Suprapubic skin (tissue), 4 donors: ENCODE measurements around the gene RNF38. TPM values are rescaled to one million over a fixed set of nuclear protein-coding genes. Genes with fewer than 3 reads are reported as not detected.
"Not testable (repeated sequence)": the region's sequence is repeated elsewhere in the genome, so short reads cannot be mapped to it uniquely, and the experiment has no call there.

Experiments used
- DNase-seq, 2 donors: peaks; one replicate each; pipeline ENCODE4 v3.0.0-alpha.2; 2019; ENCODE audit warnings: low spot score in 2 of 2
- H3K27ac ChIP-seq: fragments of 200-600 bp; sonication (generic); one replicate; pipeline ENCODE4 v1.5.1; 2019
- H3K27me3 ChIP-seq: fragments of 200-600 bp; sonication (generic); one replicate; pipeline ENCODE4 v1.5.1; 2019
- H3K36me3 ChIP-seq: fragments of 200-600 bp; sonication (generic); one replicate; pipeline ENCODE4 v1.5.1; 2019
- H3K4me1 ChIP-seq: fragments of 200-600 bp; sonication (generic); one replicate; pipeline ENCODE4 v1.5.1; 2019
- H3K4me3 ChIP-seq: fragments of 200-600 bp; sonication (generic); one replicate; pipeline ENCODE4 v1.5.1; 2019; ENCODE audit warnings: mild to moderate bottlenecking
- H3K9me3 ChIP-seq: fragments of 200-600 bp; sonication (generic); one replicate; pipeline ENCODE4 v1.5.1; 2019
- EP300 ChIP-seq: sonication (generic); formaldehyde crosslinking; IDR thresholded peaks from one replicate; pipeline ENCODE4 v1.6.1; 2017; ENCODE audit warnings: antibody characterized with exemption
- POLR2A ChIP-seq, 2 donors: fragments of 450-650 bp; IDR thresholded peaks; one replicate each; pipeline ENCODE4 v1.6.1; 2017; ENCODE audit warnings: antibody characterized with exemption in 2 of 2, mild to moderate bottlenecking in 2 of 2, moderate library complexity in 2 of 2
- POLR2AphosphoS5 ChIP-seq, 3 donors: sonication (generic); formaldehyde crosslinking; IDR thresholded peaks; one replicate each; pipeline ENCODE4 v1.6.1; 2017; ENCODE audit warnings: antibody characterized with exemption in 3 of 3
- WGBS: methylation state at CpG from one replicate; pipeline ENCODE4 v1.1.5; 2018; 5-methylcytosine and 5-hydroxymethylcytosine counted together
- total RNA-seq, 4 donors: library from RNA; depleted of rRNA; stranded (reverse); fragments of >200 nt; gene quantifications; one replicate each; pipeline ENCODE4 v1.1.0, GENCODE V29; 2016
- TF ChIP-seq, protein P1 (sequence below), 2 donors: fragments of 200-600 bp in 1 of 2; fragments of 450-650 bp in 1 of 2; sonication (generic) in 1 of 2; IDR thresholded peaks; one replicate each; pipeline ENCODE4 v1.5.1; 2016 to 2019; ENCODE audit warnings: antibody characterized with exemption in 2 of 2, mild to moderate bottlenecking in 1 of 2, moderate library complexity in 1 of 2

RNF38 gene
- total RNA-seq, 4 donors from 2014 or later: 20.6 to 43.9 (median 28.1) TPM

DNA sequence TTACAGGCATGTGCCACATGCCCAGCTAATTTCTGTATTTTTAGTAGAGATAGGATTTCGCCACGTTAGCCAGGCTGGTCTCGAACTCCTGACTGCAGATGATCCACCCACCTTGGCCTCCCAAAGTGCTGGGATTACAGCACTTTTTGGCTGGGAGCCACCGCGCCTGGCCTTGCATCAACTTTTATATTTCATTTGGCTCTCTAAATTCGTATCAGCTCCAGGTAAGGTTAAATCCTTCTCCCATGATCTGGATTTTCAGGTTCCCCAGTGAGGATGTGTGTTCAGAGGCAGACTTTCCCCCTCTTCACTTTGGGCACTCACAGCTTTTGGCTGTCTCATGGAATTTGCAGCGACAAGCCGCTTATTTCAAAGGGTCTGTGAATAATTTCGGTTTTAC is 16.8 kb upstream of the RNF38 start:
- H3K4me3 ChIP-seq: no peak overlapping the region
- DNase-seq: no peak
- H3K4me1 ChIP-seq: peaks cover 16% of the 10 kb centered on the region
- H3K9me3 ChIP-seq: no peaks in the 10 kb centered on the region
- TF ChIP-seq POLR2AphosphoS5 (IDR thresholded peaks at IDR 0.05): no peak
- TF ChIP-seq, protein P1, sequence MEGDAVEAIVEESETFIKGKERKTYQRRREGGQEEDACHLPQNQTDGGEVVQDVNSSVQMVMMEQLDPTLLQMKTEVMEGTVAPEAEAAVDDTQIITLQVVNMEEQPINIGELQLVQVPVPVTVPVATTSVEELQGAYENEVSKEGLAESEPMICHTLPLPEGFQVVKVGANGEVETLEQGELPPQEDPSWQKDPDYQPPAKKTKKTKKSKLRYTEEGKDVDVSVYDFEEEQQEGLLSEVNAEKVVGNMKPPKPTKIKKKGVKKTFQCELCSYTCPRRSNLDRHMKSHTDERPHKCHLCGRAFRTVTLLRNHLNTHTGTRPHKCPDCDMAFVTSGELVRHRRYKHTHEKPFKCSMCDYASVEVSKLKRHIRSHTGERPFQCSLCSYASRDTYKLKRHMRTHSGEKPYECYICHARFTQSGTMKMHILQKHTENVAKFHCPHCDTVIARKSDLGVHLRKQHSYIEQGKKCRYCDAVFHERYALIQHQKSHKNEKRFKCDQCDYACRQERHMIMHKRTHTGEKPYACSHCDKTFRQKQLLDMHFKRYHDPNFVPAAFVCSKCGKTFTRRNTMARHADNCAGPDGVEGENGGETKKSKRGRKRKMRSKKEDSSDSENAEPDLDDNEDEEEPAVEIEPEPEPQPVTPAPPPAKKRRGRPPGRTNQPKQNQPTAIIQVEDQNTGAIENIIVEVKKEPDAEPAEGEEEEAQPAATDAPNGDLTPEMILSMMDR (IDR thresholded peaks at IDR 0.05): no peak
- no peak for TF ChIP-seq POLR2A (IDR thresholded peaks at IDR 0.05)
- TF ChIP-seq EP300: no peak
- WGBS: 83% methylated on average over 9 of the region's 9 CpGs
- H3K27ac ChIP-seq: no peak overlapping the region
- no peaks in the 10 kb centered on the region for H3K36me3 ChIP-seq
- no peaks in the 10 kb centered on the region for H3K27me3 ChIP-seq

DNA sequence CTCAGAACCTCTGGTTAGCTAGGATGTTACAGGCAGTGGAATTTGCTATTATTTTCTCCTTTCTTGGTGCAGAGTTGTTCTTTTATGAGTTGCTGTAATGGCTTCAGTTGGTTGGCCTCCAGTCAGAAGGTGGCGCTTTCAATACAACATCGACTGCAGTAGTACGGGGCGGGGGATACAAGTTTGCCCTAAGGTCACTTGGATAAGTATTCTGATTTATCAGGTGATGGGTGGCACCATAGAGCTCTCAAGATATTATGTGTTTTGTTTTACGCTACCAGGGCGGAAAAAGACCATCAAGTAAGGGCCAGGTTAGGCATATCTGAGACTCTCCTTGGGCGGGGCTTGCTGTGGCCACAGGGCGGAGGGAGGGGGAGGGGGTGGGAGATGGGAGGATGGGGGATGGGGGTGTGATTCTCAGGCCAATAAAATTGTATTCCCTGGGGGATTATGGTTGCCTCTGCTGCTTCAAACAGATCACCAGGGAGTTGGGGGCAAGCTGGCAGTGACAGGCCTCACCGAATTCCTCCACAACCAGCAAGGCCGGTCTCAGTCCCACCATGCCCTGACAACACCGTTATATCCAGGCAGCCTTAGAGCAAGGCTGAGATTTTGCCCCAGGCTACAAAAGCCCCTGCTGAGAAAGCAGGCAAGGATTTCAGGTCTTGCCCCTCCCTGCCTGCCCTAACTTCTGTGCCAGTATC is 15.9 kb upstream of the RNF38 start:
- H3K27ac ChIP-seq: no peak overlapping the region
- DNase-seq: no peak
- peaks cover 16% of the 10 kb centered on the region for H3K4me1 ChIP-seq
- WGBS: 84% methylated on average over 10 of the region's 11 CpGs
- no peak for TF ChIP-seq POLR2A (IDR thresholded peaks at IDR 0.05)
- TF ChIP-seq EP300: no peak
- TF ChIP-seq POLR2AphosphoS5 (IDR thresholded peaks at IDR 0.05): no peak
- TF ChIP-seq, protein P1 (IDR thresholded peaks at IDR 0.05): no peak
- H3K4me3 ChIP-seq: no peak overlapping the region
- no peaks in the 10 kb centered on the region for H3K27me3 ChIP-seq
- no peaks in the 10 kb centered on the region for H3K36me3 ChIP-seq
- H3K9me3 ChIP-seq: no peaks in the 10 kb centered on the region

DNA sequence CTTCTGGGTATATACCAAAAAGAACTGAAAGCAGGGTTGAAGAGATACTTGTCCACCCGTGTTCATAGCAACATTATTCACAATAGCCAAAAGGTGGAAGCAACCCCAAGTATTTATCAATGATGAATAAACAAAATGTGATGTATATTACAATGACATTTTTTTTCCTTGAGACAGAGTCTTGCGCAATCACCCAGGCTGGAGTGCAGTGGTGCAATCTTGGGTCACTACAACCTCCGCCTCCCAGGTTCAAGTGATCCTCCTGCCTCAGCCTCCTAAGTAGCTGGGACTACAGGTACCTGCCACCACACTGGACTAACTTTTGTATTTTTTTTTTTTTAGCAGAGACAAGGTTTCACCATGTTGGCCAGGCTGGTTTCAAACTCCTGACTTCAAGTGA is 11.3 kb upstream of the RNF38 start:
- H3K4me1 ChIP-seq: peaks cover 11% of the 10 kb centered on the region
- not testable (repeated sequence) for DNase-seq, H3K4me3 ChIP-seq, H3K27ac ChIP-seq, H3K36me3 ChIP-seq, H3K27me3 ChIP-seq, H3K9me3 ChIP-seq
- 91% methylated on average over 3 of the region's 3 CpGs for WGBS

DNA sequence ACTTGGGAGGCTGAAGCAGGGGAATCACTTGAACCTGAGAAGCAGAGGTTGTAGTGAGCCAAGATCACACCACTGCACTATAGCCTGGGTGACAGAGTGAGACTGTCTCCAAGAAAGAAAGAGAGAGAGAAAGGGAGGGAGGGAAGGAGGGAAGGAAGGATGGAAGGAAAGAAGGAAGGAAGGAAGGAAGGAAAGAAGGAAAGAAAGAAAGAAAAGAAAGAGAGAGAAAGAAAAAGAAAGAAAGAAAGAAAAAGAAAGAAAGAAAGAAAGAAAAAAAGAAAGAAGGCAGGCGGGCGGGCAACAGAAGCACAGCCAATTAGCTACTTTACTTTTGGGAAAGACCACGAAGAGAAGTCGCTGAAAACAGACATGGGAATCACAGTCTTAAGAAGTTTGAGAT is 9.0 kb upstream of the RNF38 start:
- not testable (repeated sequence) for H3K9me3 ChIP-seq, H3K27ac ChIP-seq, DNase-seq, H3K27me3 ChIP-seq, H3K4me3 ChIP-seq, H3K36me3 ChIP-seq
- 94% methylated on average over 4 of the region's 4 CpGs for WGBS
- peaks cover 11% of the 10 kb centered on the region for H3K4me1 ChIP-seq

DNA sequence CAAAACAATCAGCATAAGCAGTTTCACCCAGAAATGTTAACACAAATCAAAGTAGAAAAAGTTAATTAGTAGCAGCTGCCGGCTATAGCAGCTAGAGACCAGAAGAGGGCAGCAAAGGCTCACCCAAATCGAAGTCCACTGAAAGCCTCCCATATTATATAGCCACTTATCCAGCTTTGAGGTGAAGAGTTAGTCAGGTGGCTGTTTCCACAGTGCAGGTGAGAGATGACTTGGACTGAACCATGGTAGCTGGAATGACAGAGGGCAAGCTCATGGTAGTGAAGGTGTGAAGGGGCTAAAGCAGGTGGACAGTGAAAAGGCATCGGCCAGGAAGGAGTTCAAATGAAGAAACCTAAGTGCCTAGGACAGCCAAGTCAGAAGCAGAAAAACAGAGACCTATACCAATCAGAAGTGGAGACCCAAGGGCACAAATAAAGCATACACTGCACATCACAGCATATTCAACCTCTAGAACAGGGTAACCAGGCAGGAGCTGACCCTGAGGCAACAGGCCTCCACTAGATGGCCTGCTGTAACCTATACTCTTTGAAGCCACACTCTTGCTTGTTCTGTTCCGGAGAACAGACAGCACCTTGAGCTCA is 7.2 kb upstream of the RNF38 start:
- Histone ChIP-seq H3K4me3 (no peak overlapping the region), H3K4me1 (peaks cover 18% of the 10 kb centered on the region), H3K36me3 (no peaks in the 10 kb centered on the region), H3K27me3 (no peaks in the 10 kb centered on the region), H3K9me3 (no peaks in the 10 kb centered on the region), H3K27ac (no peak overlapping the region)
- DNase-seq: no peak
- no peak for TF ChIP-seq POLR2A (IDR thresholded peaks at IDR 0.05)
- TF ChIP-seq, protein P1 (IDR thresholded peaks at IDR 0.05): peak; percentile 92 to 94
- TF ChIP-seq POLR2AphosphoS5 (IDR thresholded peaks at IDR 0.05): peak in 1 of 3 donors; percentile 14
- 36% methylated on average over 4 of the region's 4 CpGs for WGBS

DNA sequence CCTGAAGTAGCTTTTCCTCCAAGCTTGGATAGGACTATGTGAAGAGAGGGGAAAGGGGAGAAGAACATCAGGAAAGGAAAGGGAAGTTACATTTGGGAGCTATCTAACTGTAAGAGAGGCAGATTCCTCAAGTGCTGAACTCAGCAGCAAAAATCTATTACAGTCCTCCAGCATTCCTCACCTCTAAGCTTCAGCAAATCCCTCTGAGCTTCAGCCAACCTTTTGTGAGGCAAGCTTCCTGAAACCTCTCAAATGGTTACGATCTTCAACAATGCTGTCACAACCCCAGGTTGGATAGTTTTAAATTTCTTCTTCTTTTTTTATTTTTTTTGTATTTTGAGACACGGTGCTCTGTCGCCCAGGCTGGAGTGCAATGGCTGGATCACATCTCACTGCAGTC is 2.5 kb upstream of the RNF38 start:
- Histone ChIP-seq H3K27ac (no peak overlapping the region), H3K36me3 (no peaks in the 10 kb centered on the region), H3K9me3 (no peaks in the 10 kb centered on the region), H3K4me3 (no peak overlapping the region), H3K4me1 (peaks cover 48% of the 10 kb centered on the region), H3K27me3 (no peaks in the 10 kb centered on the region)
- no peak for TF ChIP-seq EP300
- TF ChIP-seq POLR2AphosphoS5 (IDR thresholded peaks at IDR 0.05): no peak
- TF ChIP-seq, protein P1 (IDR thresholded peaks at IDR 0.05): no peak
- no peak for TF ChIP-seq POLR2A (IDR thresholded peaks at IDR 0.05)
- no peak for DNase-seq
- WGBS: 68% methylated on average over 3 of the region's 3 CpGs
